Esophagus muscularis mucosa (tissue), 4 donors: ENCODE results near the gene ADD2. TPM values are rescaled to one million over a fixed set of nuclear protein-coding genes. Genes with fewer than 3 reads are reported as not detected.

Experiments used
- DNase-seq: peaks from one replicate; pipeline ENCODE4 v3.0.0-alpha.2; 2017; ENCODE audit errors: extremely low spot score
- H3K27ac ChIP-seq, 4 donors: fragments of 200-600 bp; sonication (generic); replicated peaks in 1 of 4; 1 replicate in 3 of 4; 2 replicates in 1 of 4; pipeline ENCODE4 v1.5.1; 2016 to 2019; ENCODE audit warnings: mild to moderate bottlenecking in 1 of 4
- H3K27me3 ChIP-seq, 4 donors: fragments of 200-600 bp; sonication (generic); one replicate each; pipeline versions ENCODE4 v1.5.1 to v1.6.0; 2016 to 2019
- H3K36me3 ChIP-seq, 4 donors: fragments of 200-600 bp; sonication (generic); one replicate each; pipeline ENCODE4 v1.5.1; 2016 to 2019
- H3K4me1 ChIP-seq, 4 donors: fragments of 200-600 bp; sonication (generic); one replicate each; pipeline ENCODE4 v1.5.1; 2016 to 2019
- H3K4me3 ChIP-seq, 4 donors: fragments of 200-600 bp; sonication (generic); 1 replicate in 2 of 4; 2 replicates in 2 of 4; pipeline ENCODE4 v1.5.1; 2016 to 2019; ENCODE audit warnings: mild to moderate bottlenecking in 4 of 4, moderate library complexity in 1 of 4
- H3K9me3 ChIP-seq, 4 donors: fragments of 200-600 bp; sonication (generic); 1 replicate in 3 of 4; 2 replicates in 1 of 4; pipeline ENCODE4 v1.5.1; 2016 to 2019
- EP300 ChIP-seq: sonication (generic); formaldehyde crosslinking; IDR thresholded peaks from one replicate; pipeline ENCODE4 v1.6.1; 2017; ENCODE audit warnings: antibody characterized with exemption
- POLR2A ChIP-seq: fragments of 450-650 bp; IDR thresholded peaks from one replicate; pipeline ENCODE4 v1.6.1; 2017; ENCODE audit warnings: antibody characterized with exemption, moderate library complexity, mild to moderate bottlenecking, low read depth
- POLR2AphosphoS5 ChIP-seq, 2 donors: sonication (generic); formaldehyde crosslinking; IDR thresholded peaks; one replicate each; pipeline ENCODE4 v1.6.1; 2017; ENCODE audit warnings: antibody characterized with exemption in 2 of 2
- WGBS: methylation state at CpG from one replicate; pipeline ENCODE4 v1.1.5; 2018; 5-methylcytosine and 5-hydroxymethylcytosine counted together
- intact Hi-C: fragments of 100-400 bp; cut with DNase I; formaldehyde crosslinking; loops from one replicate; pipeline ENCODE4 v1.15.1; 2023
- total RNA-seq, 4 donors: library from RNA; depleted of rRNA; stranded (reverse); fragments of >200 nt; gene quantifications; one replicate each; pipeline versions ENCODE4 v1.1.0 to v1.2.1, GENCODE V29; 2016
- TF ChIP-seq, protein P1 (sequence below), 3 experiments: fragments of 200-600 bp in 2 of 3; fragments of 450-650 bp in 1 of 3; sonication (generic) in 2 of 3; IDR thresholded peaks; one replicate each; pipeline ENCODE4 v1.5.1; 2017 to 2019; ENCODE audit warnings: antibody characterized with exemption in 3 of 3, mild to moderate bottlenecking in 2 of 3, moderate library complexity in 1 of 3

Gene ADD2
- total RNA-seq, 4 donors from 2014 or later, result 2.5 to 8.6 (median 5.0) TPM

DNA sequence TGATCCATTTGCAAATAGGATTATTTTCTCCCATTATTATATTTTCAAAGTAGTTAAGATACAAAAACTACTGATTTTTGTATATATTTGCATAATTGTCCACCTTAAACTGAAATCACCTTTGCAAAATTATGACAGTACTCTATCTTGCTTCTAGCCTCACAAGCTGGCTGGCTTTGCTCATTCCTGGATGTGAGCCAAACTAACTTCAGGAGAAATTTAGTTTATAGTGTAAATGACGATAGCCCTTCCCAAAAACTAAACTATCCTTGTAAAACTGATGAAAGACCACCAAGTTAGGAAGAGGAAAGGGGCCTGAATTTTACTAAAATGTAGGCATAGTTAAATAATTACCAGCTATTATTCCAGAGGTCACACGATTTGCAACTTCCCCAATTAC, 87.3 kb downstream of the ADD2 start:
- no peak for DNase-seq
- no peaks in the 10 kb centered on the region for H3K9me3 ChIP-seq
- peaks cover 0 to 20% (median 10%) of the 10 kb centered on the region in 4 donors for H3K4me1 ChIP-seq
- H3K27me3 ChIP-seq, result no peaks in the 10 kb centered on the region
- H3K36me3 ChIP-seq, result peaks cover 0 to 6% (median 0%) of the 10 kb centered on the region in 4 donors
- H3K27ac ChIP-seq, result no peak overlapping the region
- whole genome bisulfite sequencing, result 68% methylated on average over 2 of the region's 2 CpGs
- H3K4me3 ChIP-seq, result no peak overlapping the region
- intact Hi-C loops, result no loop called here
- no peak for TF ChIP-seq POLR2A
- no peak for TF ChIP-seq POLR2AphosphoS5 (IDR thresholded peaks at IDR 0.05)
- TF ChIP-seq EP300, result no peak
- TF ChIP-seq, protein P1, sequence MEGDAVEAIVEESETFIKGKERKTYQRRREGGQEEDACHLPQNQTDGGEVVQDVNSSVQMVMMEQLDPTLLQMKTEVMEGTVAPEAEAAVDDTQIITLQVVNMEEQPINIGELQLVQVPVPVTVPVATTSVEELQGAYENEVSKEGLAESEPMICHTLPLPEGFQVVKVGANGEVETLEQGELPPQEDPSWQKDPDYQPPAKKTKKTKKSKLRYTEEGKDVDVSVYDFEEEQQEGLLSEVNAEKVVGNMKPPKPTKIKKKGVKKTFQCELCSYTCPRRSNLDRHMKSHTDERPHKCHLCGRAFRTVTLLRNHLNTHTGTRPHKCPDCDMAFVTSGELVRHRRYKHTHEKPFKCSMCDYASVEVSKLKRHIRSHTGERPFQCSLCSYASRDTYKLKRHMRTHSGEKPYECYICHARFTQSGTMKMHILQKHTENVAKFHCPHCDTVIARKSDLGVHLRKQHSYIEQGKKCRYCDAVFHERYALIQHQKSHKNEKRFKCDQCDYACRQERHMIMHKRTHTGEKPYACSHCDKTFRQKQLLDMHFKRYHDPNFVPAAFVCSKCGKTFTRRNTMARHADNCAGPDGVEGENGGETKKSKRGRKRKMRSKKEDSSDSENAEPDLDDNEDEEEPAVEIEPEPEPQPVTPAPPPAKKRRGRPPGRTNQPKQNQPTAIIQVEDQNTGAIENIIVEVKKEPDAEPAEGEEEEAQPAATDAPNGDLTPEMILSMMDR (IDR thresholded peaks at IDR 0.05), result no peak

DNA sequence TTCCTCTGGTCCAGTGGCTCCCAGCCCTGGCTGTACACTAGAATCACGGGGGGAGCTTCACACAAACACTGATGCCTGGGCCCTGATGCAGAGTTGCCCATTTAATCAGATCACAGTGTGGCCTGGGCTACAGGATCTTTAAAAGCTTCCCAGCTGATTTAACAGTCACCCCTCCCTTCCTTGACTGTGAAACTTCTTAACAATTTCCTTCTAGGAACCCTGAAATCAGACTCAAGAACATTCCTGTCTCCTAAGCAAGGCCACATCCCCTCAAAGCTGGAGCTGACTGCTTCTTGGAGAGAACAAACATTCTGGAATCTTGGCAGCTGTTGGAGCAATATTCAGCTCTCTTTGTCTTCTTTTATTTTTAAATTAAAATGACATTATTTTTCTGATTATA, 88.7 kb downstream of the ADD2 start:
- intact Hi-C loops, result no loop called here
- Histone ChIP-seq H3K27me3 (no peaks in the 10 kb centered on the region), H3K4me1 (peaks cover 0 to 20% (median 10%) of the 10 kb centered on the region in 4 donors), H3K36me3 (peaks cover 0 to 6% (median 0%) of the 10 kb centered on the region in 4 donors), H3K9me3 (no peaks in the 10 kb centered on the region), H3K4me3 (no peak overlapping the region), H3K27ac (no peak overlapping the region)
- WGBS, result 40% methylated on average over 1 of the region's 1 CpG
- DNase-seq, result no peak
- TF ChIP-seq, protein P1 (IDR thresholded peaks at IDR 0.05), result no peak
- TF ChIP-seq EP300, result no peak

DNA sequence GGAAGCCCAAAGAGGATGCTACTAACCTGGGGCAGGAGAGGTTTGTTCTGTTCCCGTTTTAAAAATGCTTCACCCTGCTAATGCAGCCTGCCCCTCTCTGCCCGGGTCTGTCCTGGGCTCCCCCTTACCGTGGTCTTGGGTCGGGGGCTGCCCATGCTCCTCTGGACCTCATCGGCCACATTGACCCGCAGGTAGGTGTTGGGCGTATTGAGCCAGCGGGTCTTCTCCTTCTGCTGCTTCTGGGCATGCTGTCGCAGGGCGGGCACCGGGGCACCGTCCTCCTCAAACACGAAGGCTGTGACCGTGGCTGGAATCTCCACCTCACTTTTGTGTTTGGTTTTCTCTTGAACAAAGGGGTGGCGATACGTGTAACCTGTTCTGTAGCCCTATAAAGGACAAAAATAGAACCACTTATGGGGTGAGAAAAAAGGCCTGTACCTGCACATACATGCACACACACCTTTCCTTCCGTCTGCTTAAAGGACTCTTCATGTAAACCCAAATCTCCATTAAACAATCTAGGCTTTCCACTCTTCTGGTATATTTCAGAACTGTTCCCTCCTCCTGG, 89.3 kb downstream of the ADD2 start:
- intact Hi-C loops, result no loop called here
- Histone ChIP-seq H3K27ac (no peak overlapping the region), H3K9me3 (no peaks in the 10 kb centered on the region), H3K4me1 (peaks cover 0 to 20% (median 10%) of the 10 kb centered on the region in 4 donors), H3K27me3 (no peaks in the 10 kb centered on the region), H3K4me3 (no peak overlapping the region), H3K36me3 (peaks cover 0 to 6% (median 0%) of the 10 kb centered on the region in 4 donors)
- DNase-seq, result no peak
- WGBS, result 93% methylated on average over 17 of the region's 17 CpGs
- TF ChIP-seq EP300 (no peak), POLR2AphosphoS5 (IDR thresholded peaks at IDR 0.05) (no peak), POLR2A (no peak)
- TF ChIP-seq, protein P1 (IDR thresholded peaks at IDR 0.05), result no peak

DNA sequence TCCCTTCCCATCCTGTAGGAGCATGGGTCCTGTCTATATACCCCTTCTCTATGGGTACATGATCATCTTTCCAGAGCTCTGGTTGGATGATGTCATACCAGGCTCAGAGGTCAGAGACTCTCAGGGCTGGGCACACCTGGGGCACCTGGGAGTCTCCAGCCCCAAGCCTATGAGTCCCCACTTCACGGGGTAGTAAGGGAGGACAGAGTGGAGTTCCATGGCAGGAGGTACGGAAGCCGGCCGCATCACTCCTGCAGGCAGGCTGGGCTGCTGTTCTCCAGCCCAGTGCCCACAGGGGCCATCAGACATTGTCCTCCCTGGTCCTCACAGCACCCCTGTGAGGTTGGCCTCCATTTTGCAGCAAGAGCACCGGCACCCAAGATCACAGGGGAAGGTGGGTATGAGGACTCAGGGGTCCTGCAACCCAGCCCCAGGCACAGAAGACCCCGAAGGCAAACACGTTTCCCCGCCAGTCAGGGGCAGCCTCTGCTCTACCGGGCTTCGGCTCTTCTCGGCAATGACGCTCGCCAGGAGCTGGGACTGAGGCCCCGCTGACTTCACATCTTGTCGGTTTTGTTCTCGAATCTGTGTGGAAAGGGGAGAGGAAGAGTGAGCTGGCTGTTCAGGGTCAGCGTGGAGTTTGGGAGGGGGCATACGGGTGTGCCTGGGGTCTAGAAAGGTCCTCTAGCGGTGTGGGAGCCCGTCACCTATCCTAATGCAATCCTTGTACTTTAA, 91.5 kb downstream of the ADD2 start:
- 93% methylated on average over 20 of the region's 20 CpGs for WGBS
- H3K9me3 ChIP-seq, result no peaks in the 10 kb centered on the region
- no peak for DNase-seq
- TF ChIP-seq, protein P1 (IDR thresholded peaks at IDR 0.05), result no peak
- TF ChIP-seq POLR2AphosphoS5 (IDR thresholded peaks at IDR 0.05), result no peak
- no peak for TF ChIP-seq POLR2A
- no peak for TF ChIP-seq EP300
- H3K4me3 ChIP-seq, result no peak overlapping the region
- no peak overlapping the region for H3K27ac ChIP-seq
- H3K27me3 ChIP-seq, result no peaks in the 10 kb centered on the region
- peaks cover 0 to 6% (median 0%) of the 10 kb centered on the region in 4 donors for H3K36me3 ChIP-seq
- intact Hi-C loops, result no loop called here
- H3K4me1 ChIP-seq, result peaks cover 0 to 20% (median 10%) of the 10 kb centered on the region in 4 donors
